Vagina (tissue), 2 donors: ENCODE results near the gene GADL1.

ENCODE experiments used
- CTCF ChIP-seq, 3 experiments: fragments of 450-650 bp in 2 of 3; fragments of 200-600 bp in 1 of 3; sonication (generic) in 1 of 3; IDR thresholded peaks; one replicate each; pipeline ENCODE4 v1.5.1; 2017 to 2019; ENCODE audit warnings: antibody characterized with exemption in 3 of 3, mild to moderate bottlenecking in 2 of 3, moderate library complexity in 2 of 3
- POLR2A ChIP-seq, 2 donors: fragments of 450-650 bp; IDR thresholded peaks; one replicate each; pipeline ENCODE4 v1.6.1; 2017; ENCODE audit warnings: antibody characterized with exemption in 2 of 2, mild to moderate bottlenecking in 2 of 2, moderate library complexity in 2 of 2

- TF ChIP-seq CTCF (IDR thresholded peaks at IDR 0.05) = no peak
- no peak for TF ChIP-seq POLR2A (IDR thresholded peaks at IDR 0.05)
Observed at GRCh38 chr3:30826531-30826942, 67.9 kb downstream of the GADL1 start.
